DMS114 treated with DMSO at 0.1 percent for 48 hours (cell line): ENCODE results near the gene SCGB1A1.
"Not testable (repeated sequence)": the region's sequence is repeated elsewhere in the genome, so short reads cannot be mapped to it uniquely, and the experiment has no call there.

ENCODE experiments used
- DNase-seq: peaks from one replicate; lab custom pipeline; 2025; ENCODE audit not compliant: unreplicated experiment; lab: John Stamatoyannopoulos, UW

SCGB1A1 gene, protein sequence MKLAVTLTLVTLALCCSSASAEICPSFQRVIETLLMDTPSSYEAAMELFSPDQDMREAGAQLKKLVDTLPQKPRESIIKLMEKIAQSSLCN

DNA sequence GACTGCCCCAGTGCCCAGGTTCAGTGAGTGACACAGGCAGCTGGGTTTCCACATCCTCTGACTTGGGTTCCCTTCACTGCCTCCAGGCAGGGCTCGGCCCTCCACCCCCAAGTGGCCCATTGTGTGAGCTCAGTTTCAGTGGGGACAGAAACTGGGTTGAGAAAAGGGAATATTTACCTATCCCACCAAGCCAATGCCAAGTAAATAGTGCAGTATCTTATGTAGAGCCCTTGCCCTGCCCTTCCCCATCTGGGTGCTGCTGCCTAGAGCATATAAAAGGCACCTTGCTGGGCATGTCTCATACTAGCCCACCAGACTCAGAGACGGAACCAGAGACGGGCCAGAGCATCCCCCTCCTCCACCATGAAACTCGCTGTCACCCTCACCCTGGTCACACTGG, at the start of gene SCGB1A1:
Gene SCGB1A1 (plus strand): TSS at position 301 of the 400 bp plus-strand sequence. CDS start 63 bp downstream, at position 364.
- DNase-seq, result no peak

DNA sequence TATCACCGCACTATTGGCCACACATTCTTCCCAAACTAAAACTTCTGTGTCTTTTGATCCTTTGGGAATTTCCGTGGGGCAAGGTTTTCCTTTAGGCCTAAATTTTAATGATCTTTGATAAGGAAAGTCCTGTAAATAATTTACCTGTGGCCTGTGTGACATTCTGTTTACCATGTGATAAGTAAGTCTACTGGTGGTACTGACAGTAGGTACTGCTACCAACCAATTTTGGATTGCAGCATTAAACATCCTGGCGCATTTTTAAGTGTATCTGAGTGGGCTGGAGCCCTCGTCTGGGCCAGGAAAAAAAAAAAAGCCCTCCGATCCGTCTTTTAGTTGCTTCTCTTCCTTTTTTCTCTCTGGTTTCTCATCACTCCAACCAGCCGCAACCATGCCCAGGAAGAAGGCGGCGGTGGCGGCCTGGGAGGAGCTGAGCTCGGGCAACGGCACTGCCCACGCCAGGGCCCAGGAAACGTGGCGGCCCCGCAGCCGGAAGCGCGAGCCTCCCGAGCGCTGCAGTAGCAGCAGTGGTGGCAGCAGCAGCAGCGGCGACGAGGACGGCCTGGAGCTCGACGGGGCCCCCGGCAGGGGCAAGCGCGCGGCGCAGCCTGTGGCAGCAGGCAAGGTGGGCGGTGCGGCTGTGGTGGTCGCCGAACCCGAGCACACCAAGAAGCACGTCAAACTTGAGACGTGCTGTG, 47.9 kb upstream of the SCGB1A1 start:
- DNase-seq, result no peak

DNA sequence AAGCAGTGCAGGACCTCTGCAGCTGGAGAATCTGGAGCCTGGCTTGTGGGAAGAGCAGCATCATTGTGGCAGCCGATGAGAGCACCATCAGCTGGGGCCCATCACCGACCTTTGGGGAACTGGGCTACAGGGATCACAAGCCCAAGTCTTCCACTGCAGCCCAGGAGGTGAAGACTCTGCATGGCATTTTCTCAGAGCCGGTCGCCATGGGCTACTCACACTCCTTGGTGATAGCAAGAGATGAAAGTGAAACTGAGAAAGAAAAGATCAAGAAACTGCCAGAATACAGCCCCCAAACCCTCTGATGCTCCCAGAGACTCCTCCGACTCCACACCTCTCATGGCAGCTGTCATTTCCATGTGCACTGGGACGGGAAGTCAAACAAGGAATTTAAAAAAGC, 46.0 kb upstream of the SCGB1A1 start:
- no peak for DNase-seq

DNA sequence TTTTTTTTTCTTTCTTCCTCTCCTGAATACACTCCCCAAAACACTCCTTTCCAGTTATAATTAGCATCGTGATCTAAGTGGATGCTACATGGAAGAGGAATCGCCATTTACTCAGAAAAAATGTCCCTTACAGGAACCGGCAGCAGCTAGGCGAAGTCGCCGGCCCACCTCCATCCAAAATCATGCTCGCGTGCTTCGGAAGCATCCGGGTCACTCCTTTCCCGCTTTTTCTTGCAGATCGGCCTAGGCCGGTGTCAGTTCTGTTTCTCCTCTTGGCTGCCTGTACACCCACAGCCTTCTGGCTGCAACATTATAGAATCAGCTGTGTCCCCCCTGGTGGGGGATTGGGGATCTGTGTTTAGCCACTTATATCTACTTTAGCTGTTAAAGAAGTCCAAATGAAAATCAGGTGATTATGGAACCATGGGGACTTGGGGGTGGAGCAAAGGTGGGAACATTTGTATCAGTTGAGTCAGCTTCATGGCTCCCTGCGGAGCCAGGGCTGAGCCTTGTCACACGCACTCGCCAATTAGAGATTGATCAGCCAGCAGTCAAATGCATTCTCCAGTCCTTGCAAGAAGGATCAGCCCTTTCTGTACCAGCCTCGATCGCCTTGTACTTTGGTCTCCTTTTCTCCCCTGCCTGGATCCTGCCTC, 45.2 kb upstream of the SCGB1A1 start:
- no peak for DNase-seq

DNA sequence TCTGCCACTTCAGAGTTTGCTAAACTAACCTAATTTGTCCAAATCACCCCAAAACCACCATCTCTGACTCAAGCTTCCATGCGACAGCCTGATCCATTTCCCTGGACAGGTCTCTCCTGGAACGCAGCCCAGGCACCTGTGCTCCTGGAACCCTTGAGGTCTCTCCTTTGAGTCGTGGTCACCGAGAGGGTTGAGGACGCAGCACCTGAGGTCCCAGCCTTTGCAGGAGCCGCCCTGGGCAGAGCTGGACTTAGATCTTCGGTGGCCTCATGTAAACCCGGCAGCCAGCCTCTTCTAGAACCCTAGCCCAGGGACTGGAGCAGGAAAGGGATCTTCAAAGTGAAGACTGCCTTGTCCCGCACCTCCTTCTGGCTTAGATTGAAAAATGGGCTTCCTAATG, 44.0 kb upstream of the SCGB1A1 start:
- DNase-seq, result no peak

DNA sequence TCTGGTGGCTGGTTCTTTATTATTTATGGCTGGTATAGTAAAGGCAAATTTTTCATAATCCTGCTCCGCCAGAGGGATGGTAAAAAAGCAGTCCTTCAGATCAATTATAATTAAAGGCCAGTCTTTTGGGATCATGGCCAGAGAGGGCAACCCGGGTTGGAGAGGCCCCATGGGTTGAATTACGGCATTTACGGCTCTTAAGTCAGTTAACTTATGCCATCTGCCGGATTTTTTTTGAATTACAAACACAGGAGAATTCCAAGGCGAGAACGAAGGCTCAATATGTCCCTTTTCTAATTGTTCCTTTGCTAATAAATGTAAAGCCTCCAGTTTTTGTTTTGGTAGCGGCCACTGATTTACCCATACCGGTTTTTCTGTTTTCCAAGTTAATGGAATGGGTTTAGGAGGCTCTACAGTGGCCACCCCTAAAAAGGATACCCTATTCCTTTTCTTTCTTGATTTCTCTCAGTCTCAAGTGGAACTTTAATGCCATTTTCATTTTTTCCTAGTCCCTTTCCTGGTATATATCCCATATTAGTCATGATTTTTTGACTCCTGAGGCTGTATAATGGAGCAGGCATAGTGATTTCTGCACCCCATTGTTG, 40.3 kb upstream of the SCGB1A1 start:
- DNase-seq, result peak; percentile 58

DNA sequence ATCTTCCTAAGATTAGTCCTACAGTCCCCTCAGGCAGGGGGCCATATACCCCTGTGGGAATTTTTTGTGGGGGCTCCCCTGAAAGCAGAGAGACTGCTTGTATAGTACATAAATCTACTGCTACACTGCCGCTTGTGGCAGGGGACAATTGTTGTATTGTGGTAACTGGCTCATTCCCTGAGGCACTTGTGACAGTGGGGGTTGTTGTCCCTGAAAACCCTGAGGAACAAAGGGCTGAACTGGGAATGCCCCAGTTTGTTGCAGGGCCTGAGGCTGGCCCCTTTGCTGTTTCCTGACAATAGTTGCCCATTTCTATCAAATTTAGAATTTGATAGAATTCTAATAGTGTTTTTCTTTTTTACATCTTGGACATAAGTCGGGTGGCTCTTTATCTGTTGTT, 39.2 kb upstream of the SCGB1A1 start:
- not testable (repeated sequence) for DNase-seq

DNA sequence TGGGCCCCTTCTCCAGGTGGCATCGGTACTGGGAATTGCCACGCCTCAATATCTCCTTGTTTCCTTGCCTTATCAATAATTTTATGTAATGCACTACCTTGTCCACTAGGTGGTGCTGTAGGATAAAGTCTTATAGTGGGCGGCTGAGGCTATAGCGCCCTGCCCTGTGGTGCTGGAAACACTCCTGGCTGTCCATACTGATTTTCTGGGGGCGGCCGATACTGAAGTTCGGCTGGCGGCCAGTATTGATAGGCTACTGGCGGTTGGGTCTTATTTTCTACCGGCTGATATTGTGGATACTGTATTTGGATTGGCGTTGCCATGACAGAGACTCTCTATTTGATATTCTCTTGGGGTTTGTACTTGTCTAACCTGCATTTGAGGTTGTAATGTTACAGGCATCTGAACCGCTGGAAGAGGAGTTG, 38.0 kb upstream of the SCGB1A1 start:
- peak; percentile 68 for DNase-seq

DNA sequence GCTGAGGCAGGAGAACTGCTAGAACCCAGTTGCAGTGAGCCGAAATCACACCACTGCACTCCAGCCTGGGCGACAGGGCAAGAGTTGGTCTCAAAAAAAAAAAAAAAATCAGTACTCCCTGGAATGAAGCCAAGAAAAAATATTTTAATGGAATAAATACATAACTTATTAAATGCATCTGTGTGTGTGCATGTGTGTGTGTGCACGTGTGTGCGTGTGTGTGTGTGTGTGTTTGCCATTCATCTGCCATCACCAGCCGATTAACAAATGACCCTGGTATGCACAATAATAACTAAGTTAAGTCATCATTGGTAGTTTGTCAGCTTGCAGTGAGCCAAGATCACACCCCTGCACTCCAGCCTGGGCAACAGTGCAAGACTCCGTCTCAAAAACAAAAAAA, 35.0 kb upstream of the SCGB1A1 start:
- DNase-seq, result no peak

DNA sequence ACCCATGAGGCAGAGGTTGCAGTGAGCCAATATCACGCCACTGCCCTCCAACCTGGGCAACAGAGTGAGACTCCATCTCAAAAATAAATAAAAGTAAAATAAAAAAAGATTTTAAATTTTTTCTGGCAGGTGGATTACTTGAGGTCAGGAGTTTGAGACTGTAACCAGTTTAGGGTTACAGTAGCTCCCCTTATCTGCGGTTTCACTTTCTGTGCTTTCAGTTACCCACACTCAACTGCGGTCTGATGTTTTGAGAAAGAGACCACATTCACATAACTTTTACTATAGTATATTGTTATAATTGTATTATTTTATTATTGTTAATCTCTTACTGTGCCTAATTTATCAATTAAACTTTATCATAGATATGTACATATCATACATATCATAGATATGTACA, 32.8 kb upstream of the SCGB1A1 start:
- DNase-seq, result not testable (repeated sequence)

DNA sequence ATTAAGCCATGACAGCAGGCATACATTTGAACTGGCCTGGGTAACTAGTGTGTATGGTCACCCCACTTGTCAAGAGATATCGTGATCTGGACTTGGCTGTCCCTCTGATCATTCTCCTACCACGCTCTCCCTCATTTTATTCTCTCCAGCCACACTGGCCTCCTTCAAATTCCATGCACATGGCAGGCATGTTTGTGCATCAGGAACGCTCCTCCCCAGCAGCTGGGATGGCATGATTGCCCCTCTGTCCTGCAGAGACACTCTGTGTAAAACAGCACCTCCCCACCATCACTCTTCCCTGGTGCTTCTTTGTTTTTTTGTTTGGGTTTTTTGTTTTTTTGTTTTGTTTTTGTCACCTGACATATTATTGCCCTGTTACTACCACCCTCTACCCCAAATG, 31.5 kb upstream of the SCGB1A1 start:
- DNase-seq, result no peak

DNA sequence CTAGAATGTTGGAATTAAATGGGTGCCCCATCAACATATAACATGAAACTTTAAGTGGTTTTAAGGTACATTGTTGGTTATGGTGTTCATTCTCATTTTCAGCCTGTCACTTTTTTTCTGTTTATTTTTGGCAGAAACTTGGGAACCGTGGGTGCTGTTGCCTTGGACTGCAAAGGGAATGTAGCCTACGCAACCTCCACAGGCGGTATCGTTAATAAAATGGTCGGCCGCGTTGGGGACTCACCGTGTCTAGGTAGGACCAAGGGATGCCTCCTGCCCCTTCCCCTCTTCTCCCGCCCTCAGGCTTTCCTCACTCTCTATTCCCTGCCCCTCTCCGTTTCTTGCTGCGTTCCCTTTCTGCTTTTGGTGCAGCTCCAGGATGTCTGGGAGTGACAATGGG, 29.8 kb upstream of the SCGB1A1 start:
- no peak for DNase-seq

DNA sequence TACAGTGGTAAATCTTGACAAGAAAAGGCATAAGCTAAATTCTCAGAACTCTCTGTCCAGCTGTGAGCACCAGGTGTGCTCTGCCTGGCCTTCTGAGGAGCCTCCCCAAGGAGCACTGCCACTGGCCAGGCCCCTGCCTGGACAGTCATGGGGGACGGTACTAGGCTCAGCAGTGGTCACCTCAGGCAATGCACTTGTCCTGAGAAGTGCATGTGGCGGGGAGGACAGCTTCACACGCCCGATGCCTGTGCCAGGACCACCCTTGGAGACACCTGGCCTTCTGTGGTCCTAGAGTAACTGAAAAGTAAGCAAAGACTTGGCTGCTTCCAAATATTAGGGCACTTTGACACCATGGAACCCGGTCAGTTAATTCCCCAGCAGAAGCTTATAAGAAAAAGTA, 28.6 kb upstream of the SCGB1A1 start:
- no peak for DNase-seq

DNA sequence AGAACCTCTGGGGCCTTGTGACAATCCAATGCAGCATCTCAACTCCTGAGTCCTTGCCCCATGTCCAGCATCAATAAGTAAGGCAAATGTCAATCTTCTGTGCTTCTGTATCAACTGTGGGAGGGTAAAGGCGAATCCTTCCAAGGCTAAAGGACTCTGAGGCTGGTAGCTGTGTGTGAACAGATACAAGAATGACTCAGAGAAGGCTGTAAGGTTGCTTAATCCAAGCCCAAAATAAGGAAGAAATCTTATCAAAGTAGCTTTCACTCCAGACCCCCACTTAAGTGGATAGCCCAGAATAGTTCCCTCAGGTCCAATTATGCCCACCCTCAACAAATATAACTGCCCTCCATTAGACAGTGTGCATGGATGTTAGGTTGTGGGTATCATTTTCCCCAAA, 28.1 kb upstream of the SCGB1A1 start:
- no peak for DNase-seq

DNA sequence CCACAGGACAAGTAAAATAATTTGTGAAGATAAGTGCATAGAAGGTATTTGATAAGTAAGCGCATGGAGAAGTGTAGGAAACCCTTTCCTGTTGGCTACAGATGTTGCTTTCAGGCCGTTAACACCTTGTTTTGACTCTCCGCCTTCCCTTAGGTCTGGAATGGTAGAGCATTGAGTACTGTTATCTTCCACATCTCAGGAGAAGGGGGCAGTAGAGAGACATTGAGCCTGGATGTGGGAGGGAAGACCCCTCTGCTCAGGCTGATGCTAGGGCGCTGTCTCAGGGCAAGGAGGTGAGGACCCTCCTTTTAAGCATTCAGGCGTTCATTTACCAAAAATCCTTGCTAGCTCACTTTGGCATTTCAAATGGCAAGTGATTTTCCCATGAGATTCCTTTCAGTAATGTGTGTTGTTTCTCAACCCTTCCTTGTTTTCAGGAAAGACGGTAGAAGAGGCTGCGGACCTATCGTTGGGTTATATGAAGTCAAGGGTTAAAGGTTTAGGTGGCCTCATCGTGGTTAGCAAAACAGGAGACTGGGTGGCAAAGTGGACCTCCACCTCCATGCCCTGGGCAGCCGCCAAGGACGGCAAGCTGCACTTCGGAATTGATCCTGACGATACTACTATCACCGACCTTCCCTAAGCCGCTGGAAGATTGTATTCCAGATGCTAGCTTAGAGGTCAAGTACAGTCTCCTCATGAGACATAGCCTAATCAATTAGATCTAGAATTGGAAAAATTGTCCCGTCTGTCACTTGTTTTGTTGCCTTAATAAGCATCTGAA, 27.0 kb upstream of the SCGB1A1 start:
- no peak for DNase-seq

DNA sequence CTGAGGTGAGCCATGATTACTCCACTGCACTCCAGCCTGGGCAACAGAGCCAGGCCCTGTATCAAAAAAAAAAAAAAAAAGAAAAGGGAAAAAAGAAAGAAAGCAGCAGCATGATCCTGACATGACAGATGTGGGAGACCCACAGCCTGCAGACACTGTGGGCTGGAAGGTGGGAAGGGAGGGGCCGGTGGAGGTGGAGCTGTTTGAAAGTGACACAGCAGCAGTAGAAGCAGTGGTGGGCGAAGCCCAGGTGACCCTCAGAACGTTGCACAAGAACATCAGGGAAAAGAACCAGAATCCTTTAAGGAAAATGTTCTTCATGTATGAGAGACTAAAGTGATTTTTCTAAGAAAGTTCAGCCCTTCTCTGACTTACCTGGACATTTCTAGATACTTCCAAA, 26.3 kb upstream of the SCGB1A1 start:
- DNase-seq, result no peak

DNA sequence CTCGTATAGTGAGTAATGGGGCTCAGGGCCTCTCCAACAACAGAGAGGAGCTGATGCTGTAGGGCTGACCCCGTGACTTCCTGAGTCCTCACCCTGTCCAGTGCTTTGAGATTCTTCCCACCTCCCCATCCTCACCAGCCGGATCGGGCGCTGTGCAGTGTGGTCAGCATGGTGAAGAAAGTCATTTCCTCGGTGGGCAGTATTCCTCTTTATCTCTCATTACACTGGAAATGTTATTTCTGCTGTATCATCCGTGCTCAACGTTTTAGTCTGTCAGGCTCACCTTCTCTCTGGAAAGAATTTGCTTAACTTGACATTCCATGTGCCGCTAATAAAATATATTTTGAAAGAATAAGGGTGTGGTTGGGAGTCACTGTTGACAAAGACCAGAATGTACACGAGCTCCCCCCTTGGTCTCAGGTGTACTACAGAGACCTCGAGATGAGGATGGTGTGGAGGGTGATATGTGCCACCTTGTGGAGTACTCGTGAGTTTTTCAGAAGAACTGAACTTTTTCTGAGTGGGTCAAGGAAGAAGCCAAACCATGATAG, 25.7 kb upstream of the SCGB1A1 start:
- DNase-seq, result no peak

DNA sequence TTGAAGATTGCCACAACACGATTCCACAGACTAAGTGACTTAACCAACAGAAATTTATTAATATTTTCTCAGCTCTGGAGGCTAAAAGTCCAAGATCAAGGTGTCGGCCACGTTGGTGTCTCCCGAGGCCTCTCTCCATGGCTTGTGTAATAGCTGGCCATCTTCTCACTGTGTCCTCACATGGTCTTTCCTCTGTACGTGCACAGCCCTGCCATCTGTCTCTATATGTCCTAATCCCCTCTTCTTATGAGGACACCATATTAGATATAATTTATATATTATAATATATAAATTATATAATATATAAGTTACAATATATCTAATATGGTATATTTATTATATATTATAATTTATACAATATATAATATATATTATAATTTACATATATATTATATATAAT, 25.1 kb upstream of the SCGB1A1 start:
- DNase-seq, result no peak

DNA sequence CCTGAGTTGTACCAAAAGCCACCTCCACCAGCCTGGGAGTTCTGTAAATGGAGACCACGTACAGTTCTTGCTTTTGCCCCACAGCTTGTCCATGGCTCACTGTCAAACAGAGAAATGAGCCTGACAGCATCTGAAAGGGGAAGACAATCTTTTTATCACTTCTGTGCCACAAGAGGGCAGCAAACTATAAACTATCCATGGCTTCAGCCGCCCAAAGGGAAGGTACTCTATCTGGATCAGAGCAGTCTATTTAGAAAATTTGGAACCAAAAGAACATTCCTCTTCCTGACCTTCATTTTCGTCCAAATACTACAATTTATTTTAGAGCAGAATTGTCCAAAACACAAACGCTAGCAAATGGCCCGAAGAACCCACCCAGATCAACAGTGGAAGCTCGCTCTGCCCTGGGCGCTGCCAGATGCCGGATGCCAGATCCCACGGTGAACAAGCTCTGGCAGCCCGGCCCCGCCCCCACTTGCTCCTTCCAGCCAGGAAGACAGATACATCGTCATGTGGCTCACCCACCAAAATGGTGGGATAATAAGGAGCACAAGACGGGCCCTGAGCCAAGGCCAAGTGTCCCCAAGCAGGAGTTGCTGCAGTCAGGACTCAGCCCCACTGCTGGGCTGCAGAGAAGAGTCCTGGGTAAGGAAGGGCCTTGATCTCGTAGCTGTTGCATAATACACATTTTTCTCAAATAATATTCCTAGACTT, 23.9 kb upstream of the SCGB1A1 start:
- DNase-seq, result peak; percentile 84

DNA sequence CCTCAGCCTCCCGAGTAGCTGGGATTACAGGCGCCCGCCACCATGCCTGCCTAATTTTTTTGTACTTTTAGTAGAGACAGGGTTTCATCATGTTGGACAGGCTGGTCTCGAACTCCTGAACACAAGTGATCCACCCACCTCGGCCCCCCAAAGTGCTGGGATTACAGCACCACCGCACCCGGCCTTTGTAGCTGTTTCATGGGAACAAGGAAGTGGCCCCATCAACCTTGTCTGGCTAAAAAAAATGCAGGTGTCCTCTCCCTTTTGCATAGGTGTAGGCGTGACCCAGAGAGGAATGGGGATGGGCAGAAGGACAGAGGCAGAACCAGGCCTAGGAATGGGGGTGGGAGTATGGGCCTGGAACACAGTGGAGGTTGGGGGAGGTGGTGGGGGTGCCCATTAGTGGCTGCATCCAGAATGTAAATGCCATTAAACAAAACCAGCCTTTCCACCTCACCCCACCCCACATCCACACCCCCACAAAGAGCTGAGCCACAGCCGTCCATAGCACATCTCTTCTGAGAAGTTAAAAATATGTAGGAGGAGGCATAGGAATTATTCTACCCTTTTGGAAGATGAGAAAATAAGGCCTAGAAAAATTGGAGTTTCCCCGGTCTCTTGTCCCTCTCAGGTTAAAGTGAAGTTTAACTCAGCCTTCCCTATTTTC, 22.8 kb upstream of the SCGB1A1 start:
- no peak for DNase-seq
